Fibroblast of skin of scalp (primary cell): ENCODE results near the gene MUC5AC.

ENCODE experiments used
- DNase-seq: peaks from one replicate; pipeline ENCODE4 v3.0.0-alpha.2; 2013

MUC5AC gene

DNA sequence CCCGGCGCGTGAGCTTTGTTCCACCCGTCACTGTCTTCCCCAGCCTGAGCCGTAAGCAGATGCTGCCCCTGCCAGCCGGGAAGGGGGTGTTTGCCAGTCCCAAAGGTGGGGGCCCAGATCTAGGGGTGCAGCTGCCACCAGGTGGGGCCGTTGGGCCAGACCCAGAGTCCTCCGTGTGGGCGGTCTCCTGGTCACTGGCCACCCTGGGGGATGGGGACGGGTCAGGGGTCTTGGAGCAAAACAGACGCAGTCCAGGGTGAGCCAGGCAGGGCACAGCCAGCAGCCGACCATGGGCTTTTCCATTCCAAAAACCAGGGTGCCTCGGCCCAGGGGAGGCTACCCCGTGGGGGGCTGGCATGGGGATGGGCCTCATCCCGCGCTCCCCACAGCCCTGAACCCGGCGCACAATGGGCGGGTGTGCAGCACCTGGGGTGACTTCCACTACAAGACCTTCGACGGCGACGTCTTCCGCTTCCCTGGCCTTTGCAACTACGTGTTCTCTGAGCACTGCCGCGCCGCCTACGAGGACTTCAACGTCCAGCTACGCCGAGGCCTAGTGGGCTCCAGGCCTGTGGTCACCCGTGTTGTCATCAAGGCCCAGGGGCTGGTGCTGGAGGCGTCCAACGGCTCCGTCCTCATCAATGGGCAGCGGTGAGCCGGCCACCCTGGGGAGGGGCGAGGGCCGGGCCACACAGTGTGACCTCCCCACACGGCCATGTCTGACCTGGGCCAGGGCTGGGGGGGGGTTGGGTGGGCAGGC is 68.7 kb downstream of the MUC5AC start:
- no peak for DNase-seq

DNA sequence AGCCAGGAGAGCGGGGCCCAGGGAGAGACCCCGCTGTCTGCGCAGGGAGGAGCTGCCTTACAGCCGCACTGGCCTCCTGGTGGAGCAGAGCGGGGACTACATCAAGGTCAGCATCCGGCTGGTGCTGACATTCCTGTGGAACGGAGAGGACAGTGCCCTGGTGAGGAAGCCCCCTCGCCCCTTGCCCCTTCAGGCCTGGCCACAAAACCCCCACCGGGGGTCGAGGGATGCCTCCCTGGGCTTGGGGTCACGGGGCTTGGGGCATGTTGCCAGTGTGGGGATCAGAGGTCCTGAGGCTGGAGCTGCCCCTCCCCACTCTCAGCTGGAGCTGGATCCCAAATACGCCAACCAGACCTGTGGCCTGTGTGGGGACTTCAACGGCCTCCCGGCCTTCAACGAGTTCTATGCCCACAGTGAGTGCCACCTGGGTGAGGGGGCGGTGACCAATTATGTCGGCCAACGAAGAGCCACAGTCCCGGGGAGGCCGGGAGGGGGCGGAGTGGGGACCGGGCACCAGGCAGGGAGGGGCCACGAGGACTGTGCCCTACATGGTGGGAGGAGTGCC is 69.3 kb downstream of the MUC5AC start:
- DNase-seq = no peak

DNA sequence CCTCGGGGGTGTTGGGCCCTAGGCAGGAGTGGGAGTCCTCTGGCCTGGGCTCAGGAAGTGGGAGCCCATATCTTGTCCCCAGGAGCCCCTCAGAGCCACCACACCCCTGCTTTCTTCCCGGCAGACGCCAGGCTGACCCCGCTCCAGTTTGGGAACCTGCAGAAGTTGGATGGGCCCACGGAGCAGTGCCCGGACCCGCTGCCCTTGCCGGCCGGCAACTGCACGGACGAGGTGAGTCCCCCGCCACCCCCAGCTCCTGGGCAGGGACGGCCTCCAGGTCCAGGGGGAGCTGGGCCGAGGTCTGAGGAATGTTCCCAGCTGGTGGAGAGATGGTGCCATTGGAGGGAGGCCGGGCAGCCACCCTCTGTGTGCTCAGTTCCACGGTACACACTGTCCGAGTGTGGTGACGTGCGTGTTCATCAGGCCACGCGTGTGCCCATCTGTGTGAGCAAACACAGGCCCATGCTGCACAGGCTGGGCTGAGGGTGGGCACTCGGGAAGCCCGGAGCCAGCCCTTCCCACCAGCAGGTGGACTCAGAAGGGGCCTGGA is 69.9 kb downstream of the MUC5AC start:
- no peak for DNase-seq

DNA sequence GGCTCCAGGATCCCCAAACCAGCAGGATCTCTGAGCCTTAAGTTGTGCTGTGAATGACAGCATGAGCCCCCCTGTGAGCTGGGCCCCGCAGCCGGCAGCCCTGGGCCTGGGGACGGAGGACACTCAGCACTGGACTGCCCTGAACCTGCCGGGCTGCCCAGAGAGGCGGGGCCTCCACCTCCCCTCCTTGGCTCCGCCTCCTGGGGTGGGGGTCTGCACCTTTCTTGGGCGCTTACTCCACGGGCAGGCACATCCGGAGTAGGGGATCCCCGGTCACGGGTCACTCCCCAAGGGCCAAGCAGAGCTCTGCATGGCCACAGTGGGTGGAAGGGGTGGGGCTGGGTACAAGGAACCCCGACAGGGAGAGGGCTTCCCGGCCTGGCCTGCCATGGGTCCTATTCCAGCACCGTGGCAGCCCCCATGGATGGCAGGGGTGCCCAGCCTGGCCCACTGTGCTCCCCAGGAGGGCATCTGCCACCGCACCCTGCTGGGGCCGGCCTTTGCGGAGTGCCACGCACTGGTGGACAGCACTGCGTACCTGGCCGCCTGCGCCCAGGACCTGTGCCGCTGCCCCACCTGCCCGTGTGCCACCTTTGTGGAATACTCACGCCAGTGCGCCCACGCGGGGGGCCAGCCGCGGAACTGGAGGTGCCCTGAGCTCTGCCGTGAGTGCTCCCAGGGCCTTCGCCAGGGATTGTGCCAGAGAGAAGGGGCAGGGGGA is 70.5 kb downstream of the MUC5AC start:
- DNase-seq = no peak

DNA sequence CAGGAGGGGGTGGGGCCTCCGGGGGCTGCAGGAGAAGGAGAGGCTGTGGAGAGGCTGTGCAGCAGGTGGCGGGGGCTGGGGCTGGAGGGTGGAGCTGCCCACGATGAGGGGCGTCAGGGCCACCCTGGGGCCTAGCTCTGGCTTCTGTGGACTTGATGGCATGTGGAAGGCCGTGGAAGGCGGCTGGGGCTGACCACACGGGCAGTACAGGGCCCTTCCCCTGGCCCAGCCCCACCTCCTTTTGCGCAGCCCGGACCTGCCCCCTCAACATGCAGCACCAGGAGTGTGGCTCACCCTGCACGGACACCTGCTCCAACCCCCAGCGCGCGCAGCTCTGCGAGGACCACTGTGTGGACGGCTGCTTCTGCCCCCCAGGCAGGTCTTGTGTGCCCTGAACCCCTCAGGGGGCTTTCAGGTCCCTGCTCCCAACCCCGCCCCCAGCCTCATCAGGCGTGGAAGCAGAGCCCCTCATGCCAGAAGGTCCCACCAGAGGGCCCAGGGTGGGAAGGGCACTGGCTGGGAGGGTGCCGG is 71.2 kb downstream of the MUC5AC start:
- DNase-seq = no peak

DNA sequence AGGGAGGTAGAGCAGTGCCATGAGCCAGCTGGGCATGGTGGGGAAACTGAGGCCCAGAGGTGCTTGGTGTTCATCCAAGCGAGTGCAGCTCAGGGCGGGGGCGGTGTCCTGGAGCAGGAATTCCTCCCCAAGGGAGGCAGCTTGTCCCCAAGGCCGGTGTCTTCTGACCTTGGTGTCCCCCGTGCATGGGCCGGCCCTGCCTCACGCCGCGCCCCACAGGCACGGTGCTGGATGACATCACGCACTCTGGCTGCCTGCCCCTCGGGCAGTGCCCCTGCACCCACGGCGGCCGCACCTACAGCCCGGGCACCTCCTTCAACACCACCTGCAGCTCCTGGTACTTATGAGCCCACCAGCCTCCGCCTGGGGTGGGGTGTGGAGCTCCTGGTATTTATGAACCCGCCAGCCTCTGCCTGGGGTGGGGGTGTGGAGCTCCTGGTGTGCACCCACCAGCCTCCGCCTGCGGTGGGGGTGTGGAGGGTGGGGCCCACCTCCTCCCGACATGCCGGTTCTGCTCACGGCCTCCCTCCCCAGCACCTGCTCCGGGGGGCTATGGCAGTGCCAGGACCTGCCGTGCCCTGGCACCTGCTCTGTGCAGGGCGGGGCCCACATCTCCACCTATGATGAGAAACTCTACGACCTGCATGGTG is 71.8 kb downstream of the MUC5AC start:
- DNase-seq = no peak

DNA sequence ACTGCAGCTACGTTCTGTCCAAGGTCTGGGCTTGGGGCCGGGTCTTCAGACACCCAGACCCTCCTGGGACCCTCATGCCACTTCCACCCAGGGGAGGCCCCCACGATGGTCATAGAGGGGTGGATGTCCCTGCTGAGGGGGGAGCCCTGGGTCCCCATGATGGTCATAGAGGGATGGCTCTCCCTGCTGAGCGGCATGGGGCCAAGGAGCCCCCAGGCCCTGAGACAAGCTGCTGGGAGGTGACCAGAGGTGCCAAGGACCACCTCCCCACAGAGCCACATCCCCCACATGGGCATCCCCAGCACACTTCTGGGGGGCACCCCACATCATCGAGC is 72.3 kb downstream of the MUC5AC start:
- no peak for DNase-seq

DNA sequence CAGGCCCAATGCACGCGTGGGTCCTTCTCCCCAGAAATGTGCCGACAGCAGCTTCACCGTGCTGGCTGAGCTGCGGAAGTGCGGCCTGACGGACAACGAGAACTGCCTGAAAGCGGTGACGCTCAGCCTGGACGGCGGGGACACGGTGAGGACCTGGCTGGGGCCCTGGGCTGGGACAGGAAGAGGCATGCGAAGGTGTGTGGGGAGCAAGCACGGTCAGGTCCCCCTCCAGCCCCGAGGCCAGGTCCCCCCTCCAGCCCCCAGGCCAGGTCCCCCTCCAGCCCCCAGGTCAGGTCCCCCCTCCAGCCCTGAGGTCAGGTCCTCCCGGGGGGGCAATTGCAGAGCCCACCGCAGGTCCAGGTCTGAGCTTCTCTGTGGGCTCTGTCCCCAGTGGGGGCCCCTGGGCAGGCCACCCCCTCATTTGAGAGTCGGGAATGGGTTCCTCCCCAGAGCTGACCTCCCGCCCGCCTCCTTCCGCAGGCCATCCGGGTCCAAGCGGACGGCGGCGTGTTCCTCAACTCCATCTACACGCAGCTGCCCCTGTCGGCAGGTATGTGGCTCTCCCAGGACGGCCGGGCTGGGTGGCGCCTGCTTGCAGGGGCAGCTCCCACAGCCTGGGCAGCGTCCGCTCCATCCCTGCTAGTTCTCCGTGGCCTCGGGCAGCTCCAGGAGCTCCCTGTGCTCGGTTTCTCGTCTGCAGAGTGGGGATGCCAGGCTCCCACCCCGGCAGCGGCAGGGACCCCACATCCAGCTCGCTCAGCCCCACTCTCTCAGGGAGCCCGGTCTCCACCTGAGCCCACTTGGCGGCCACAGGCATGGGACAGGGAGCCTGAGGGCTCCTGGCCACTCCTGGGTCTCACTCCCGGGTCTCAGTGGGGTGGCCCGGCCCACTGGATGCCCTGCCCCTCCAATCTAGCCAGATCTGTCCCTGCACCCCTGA is 73.0 kb downstream of the MUC5AC start:
- DNase-seq = no peak

DNA sequence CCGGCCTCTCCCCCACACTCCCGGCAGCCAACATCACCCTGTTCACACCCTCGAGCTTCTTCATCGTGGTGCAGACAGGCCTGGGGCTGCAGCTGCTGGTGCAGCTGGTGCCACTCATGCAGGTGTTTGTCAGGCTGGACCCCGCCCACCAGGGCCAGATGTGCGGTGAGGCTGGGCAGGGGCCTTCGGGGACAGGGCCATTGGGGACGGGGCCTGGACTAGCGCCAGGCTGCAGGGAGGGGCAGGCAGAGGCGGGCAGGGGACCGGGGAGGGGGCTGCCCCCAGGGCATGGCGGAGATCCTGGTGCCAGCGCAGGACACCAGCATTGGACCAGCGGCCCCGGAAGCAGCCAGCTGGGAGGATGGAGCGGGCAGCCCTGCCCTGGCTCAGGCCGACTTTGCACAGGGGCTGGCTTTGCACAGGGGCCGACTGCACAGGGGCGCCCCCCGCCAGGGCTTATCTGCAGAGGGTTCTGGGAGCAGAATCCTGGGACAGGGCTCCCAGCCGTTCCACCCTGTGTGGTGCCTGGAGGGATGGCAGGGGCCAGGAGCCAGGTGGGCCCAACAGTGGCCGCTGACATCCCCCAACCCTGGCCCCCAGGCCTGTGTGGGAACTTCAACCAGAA is 73.8 kb downstream of the MUC5AC start:
- DNase-seq = no peak

DNA sequence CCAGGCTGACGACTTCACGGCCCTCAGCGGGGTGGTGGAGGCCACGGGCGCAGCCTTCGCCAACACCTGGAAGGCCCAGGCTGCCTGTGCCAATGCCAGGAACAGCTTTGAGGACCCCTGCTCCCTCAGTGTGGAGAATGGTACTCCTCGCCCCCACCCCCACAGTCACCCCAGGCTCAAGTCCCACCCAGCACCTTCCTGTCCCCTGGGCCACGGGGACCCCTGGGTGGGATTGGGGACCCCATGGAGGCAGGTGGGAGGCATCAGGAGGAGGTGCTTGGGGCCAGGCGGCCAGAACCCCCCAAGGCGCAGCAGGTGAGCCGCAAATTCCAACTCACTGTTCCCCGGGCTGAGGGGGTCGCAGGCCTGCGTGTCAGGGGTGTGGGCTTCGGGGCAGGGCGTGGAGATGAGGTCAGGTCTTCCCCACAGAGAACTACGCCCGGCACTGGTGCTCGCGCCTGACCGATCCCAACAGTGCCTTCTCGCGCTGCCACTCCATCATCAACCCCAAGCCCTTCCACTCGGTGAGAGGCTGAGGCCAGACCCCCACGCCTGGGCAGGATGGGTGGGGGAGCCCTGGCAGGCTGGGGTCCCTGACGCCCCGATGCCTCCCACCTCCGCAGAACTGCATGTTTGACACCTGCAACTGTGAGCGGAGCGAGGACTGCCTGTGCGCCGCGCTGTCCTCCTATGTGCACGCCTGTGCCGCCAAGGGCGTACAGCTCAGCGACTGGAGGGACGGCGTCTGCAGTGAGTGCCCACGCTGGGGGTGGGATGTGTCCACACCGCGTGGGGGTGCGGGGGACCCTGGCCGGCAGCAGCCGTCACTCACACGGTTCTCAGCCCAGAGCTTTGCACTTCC is 74.5 kb downstream of the MUC5AC start:
- no peak for DNase-seq

DNA sequence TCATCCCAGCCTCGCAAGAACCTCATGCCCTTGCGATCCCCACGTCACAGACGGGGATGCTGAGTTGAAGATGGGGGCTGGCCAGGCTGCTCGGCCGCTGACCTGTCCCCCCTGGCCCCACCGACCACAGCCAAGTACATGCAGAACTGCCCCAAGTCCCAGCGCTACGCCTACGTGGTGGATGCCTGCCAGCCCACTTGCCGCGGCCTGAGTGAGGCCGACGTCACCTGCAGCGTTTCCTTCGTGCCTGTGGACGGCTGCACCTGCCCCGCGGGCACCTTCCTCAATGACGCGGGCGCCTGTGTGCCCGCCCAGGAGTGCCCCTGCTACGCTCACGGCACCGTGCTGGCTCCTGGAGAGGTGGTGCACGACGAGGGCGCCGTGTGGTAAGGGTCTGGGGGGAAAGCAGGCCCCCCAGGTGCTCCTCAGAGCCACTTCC is 75.1 kb downstream of the MUC5AC start:
- DNase-seq = no peak

DNA sequence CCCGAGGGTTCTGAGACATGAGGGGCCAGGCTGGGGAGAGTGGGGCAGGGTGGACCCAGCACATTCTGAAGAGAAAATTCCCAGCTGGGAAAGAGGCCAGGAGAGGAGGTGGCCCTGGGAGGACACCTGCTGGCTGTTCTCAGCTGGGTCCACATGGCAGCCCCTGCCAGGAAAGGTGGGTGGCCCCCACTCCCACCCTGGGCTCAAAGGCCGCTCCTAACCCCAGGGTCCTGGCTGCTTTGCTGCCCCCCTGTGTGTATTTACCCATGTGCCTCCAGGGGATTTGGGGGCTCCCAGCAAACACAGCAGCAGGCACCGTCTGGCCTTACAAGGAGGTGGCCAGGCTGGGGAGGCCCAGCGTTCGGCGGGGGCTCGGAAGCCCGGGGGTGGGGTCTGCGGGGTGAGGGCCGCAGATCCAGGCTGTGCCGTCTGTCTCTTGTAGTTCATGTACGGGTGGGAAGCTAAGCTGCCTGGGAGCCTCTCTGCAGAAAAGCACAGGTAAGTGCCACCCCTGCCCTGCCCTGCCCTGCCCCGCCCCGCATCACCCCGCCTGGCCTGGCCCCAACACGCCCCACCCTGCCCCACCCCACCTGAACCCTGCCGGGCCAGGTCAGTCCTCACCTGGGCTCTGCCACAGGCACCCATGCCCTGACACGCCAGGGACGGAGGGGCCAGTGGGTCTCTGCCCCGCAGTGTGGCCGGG is 75.7 kb downstream of the MUC5AC start:
- no peak for DNase-seq

DNA sequence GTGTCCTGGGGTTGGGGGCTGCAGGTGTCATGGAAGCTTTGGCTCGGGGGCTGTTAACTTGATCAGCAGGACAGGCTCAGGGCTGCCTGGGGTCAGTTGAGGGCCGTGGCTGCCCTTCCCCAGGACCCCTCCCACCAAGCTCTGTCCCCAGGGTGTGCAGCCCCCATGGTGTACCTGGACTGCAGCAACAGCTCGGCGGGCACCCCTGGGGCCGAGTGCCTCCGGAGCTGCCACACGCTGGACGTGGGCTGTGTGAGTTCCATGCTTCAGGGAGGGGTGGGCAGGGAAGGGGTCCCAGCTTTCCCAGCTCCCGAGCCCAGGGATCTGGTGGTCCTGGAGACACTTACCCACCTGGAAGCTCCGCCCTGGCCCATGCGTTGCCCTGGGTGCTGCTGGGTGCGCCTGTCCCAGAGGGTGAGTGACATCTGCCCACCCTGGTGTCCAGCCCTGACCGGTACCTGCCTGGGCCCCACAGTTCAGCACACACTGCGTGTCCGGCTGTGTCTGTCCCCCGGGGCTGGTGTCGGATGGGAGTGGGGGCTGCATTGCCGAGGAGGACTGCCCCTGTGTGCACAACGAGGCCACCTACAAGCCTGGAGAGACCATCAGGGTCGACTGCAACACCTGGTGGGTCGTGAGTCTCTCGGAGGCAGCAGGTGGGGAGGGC is 76.4 kb downstream of the MUC5AC start:
- DNase-seq = no peak

DNA sequence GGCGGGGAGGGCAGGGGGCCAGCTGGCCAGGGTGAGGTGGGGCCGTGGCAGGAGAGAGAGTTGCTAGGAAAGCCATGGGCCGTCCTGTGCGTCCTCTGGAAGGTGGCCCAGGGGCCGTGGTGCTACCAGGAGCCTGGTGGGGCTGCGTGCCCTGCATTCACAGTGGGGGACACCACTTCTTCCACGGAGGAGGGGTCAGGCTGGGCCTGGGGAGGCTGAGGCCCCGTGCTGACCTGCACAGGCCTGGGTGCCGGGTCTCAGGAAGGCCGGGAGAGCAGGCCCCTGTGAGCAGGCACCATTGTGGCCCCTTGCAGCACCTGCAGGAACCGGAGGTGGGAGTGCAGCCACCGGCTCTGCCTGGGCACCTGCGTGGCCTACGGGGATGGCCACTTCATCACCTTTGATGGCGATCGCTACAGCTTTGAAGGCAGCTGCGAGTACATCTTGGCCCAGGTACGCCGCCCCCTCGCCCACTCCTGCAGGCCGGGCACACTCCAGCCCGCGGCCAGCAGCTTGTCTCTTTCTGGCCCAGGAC is 77.1 kb downstream of the MUC5AC start:
- no peak for DNase-seq

DNA sequence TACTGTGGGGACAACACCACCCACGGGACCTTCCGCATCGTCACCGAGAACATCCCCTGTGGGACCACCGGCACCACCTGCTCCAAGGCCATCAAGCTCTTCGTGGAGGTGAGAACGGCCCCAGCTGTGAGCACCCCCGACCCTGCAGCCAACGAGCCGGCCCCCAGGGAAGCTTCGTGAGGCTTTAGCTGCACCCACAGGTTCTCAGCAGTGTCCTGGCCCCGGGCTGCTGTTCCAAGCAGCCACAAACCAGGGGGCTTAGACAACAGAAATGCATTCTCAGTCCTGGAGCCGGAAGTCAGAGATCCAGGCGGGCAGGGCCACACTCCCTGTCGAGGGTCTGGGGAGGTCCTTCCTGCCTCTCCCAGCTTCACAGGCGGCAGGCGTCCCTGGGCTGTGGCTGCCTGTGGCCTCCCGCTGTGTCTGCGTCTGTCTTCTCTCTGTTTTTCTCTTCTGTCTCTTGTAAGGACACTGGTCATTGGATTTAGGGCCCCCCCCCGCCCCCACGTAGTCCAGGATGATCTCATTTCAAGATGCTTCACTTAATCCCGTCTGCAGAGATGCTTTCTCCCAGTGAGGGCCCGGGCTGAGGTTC is 77.7 kb downstream of the MUC5AC start:
- DNase-seq = peak; percentile 7

DNA sequence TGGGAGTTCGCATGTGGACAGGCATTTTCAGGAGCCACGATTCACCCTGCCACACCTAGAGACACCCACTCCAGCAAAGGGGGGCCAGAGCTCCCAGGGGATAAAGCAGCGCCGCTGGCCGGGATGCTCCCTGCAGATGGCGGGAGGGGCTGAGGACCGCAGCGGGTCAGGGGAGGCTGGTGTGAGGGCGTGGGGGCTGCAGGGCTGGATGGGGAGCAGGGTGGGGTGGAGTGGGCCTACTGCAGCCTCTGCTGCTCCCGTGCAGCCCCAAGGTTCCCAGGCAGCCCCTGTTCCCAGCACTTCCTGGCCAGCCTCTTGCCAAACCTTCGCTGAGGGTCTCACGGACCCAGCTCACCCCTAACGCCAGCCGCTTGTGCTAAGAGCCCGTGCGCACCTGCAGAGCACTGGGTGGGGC is 78.2 kb downstream of the MUC5AC start:
- no peak for DNase-seq

DNA sequence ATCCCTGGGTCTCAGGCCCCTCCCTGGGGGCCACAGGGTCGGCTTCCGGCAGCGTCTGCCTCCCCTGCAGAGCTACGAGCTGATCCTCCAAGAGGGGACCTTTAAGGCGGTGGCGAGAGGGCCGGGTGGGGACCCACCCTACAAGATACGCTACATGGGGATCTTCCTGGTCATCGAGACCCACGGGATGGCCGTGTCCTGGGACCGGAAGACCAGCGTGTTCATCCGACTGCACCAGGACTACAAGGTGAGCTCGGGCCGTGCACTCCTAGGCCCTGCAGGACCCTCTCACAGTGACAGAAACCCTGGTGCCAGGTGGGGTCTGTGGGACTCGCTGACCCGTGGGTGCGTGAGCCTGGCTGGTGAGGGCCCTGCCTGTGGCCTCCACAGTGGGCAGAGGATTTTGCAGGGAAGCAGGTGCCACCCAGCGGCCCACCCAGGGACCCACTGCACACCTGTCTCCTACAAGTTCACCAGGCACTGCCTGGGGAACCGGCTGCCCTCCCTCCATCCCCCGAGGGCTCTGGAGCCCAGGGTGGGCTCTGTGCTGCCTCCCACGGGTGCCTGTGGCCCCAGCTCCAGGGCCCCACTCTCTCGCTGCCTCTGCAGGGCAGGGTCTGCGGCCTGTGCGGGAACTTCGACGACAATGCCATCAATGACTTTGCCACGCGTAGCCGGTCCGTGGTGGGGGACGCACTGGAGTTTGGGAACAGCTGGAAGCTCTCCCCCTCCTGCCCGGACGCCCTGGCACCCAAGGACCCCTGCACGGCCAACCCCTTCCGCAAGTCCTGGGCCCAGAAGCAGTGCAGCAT is 78.8 kb downstream of the MUC5AC start:
- no peak for DNase-seq
